HG02798 (cell line): ENCODE data around the gene MAOA.
"Not testable (repeated sequence)": the region's sequence is repeated elsewhere in the genome, so short reads cannot be mapped to it uniquely, and the experiment has no call there.

ENCODE experiments used
- ATAC-seq: cut with Tn5 transposase; IDR thresholded peaks from one replicate; pipeline ENCODE4 v1.9.1; 2021; ENCODE audit warnings: mild to moderate bottlenecking; ENCODE audit not compliant: unreplicated experiment, poor library complexity

The MAOA gene

GRCh38 chrX:43707812-43708548, 51.9 kb downstream of the MAOA start:
- no peak for ATAC-seq

- no peak for ATAC-seq
Measured at GRCh38 chrX:43716144-43716543, 60.0 kb downstream of the MAOA start.

- no peak for ATAC-seq
Measured at GRCh38 chrX:43716696-43717095, 60.6 kb downstream of the MAOA start.

GRCh38 chrX:43717161-43717560, 61.1 kb downstream of the MAOA start:
- ATAC-seq: no peak

- no peak for ATAC-seq
Measured at GRCh38 chrX:43718081-43718480, 62.0 kb downstream of the MAOA start.

- no peak for ATAC-seq
Measured at GRCh38 chrX:43718546-43718945, 62.4 kb downstream of the MAOA start.

- no peak for ATAC-seq
Measured at GRCh38 chrX:43718956-43719355, 62.9 kb downstream of the MAOA start.

GRCh38 chrX:43720082-43720481, 64.0 kb downstream of the MAOA start:
- no peak for ATAC-seq

GRCh38 chrX:43720961-43721360, 64.9 kb downstream of the MAOA start:
- ATAC-seq: no peak

GRCh38 chrX:43725227-43725626, 69.1 kb downstream of the MAOA start:
- ATAC-seq: not testable (repeated sequence)

GRCh38 chrX:43727254-43727653, 71.2 kb downstream of the MAOA start:
- ATAC-seq: not testable (repeated sequence)

GRCh38 chrX:43728002-43728401, 71.9 kb downstream of the MAOA start:
- no peak for ATAC-seq

- no peak for ATAC-seq
Measured at GRCh38 chrX:43728966-43729365, 72.9 kb downstream of the MAOA start.

- no peak for ATAC-seq
Measured at GRCh38 chrX:43731086-43731485, 75.0 kb downstream of the MAOA start.

GRCh38 chrX:43733699-43734098, 77.6 kb downstream of the MAOA start:
- ATAC-seq: no peak

- ATAC-seq: no peak
Measured at GRCh38 chrX:43734444-43734843, 78.3 kb downstream of the MAOA start.

GRCh38 chrX:43735534-43735933, 79.4 kb downstream of the MAOA start:
- no peak for ATAC-seq

- no peak for ATAC-seq
Measured at GRCh38 chrX:43735957-43736356, 79.9 kb downstream of the MAOA start.

GRCh38 chrX:43741843-43742573, 85.9 kb downstream of the MAOA start:
- ATAC-seq: no peak

GRCh38 chrX:43743100-43743822, 87.2 kb downstream of the MAOA start:
- no peak for ATAC-seq

- no peak for ATAC-seq
Measured at GRCh38 chrX:43744284-43744683, 88.2 kb downstream of the MAOA start.
